GM12891 (cell line): ENCODE results near the gene LCN15.

Source experiments
- DNase-seq: peaks from one replicate; pipeline ENCODE4 v3.0.0; 2011; ENCODE audit warnings: low spot score; ENCODE audit not compliant: insufficient read length
- FAIRE-seq: peaks from 2 replicates; lab custom pipeline; 2011; peaks lifted over from hg19 to GRCh38; lab: Jason Lieb, UNC
- PAX5 ChIP-seq: IDR thresholded peaks from 2 replicates; pipeline ENCODE4 v1.6.1; 2011; ENCODE audit warnings: low read length, moderate library complexity, mild to moderate bottlenecking; ENCODE audit not compliant: insufficient read depth, severe bottlenecking
- POLR2A ChIP-seq: IDR thresholded peaks from 2 replicates; pipeline ENCODE4 v1.6.1; 2011; ENCODE audit warnings: low read depth, low read length, control low read depth
- POLR2AphosphoS5 ChIP-seq: IDR thresholded peaks from 2 replicates; pipeline ENCODE4 v1.6.1; 2011; ENCODE audit warnings: low read depth, low read length, control low read depth
- POU2F2 ChIP-seq: IDR thresholded peaks from 2 replicates; pipeline ENCODE4 v1.6.1; 2011; ENCODE audit warnings: low read depth, mild to moderate bottlenecking, control low read depth, low read length, moderate library complexity
- SPI1 ChIP-seq: IDR thresholded peaks from 2 replicates; pipeline ENCODE4 v1.6.1; 2011; ENCODE audit warnings: low read depth, low read length, control low read depth
- TAF1 ChIP-seq: IDR thresholded peaks from 2 replicates; pipeline ENCODE4 v1.6.1; 2011; ENCODE audit warnings: low read depth, low read length, control low read depth

The LCN15 gene

GRCh38 chr9:136732444-136733178 lies 31.7 kb downstream of the LCN15 start:
- no peak for TF ChIP-seq POLR2A
- no peak for TF ChIP-seq SPI1
- no peak for TF ChIP-seq PAX5
- TF ChIP-seq POLR2AphosphoS5, result no peak
- TF ChIP-seq POU2F2, result no peak
- TF ChIP-seq TAF1, result no peak
- DNase-seq, result no peak
- no peak for FAIRE-seq

- FAIRE-seq, result no peak
- no peak for DNase-seq
- TF ChIP-seq SPI1 (no peak), POLR2AphosphoS5 (no peak), PAX5 (no peak)
Observed at GRCh38 chr9:136729926-136730325, 34.4 kb downstream of the LCN15 start.

- TF ChIP-seq POU2F2 (no peak), TAF1 (no peak), POLR2AphosphoS5 (no peak), POLR2A (no peak), SPI1 (no peak), PAX5 (no peak)
- FAIRE-seq, result no peak
- DNase-seq, result no peak
Observed at GRCh38 chr9:136729144-136729543, 35.2 kb downstream of the LCN15 start.

DNA sequence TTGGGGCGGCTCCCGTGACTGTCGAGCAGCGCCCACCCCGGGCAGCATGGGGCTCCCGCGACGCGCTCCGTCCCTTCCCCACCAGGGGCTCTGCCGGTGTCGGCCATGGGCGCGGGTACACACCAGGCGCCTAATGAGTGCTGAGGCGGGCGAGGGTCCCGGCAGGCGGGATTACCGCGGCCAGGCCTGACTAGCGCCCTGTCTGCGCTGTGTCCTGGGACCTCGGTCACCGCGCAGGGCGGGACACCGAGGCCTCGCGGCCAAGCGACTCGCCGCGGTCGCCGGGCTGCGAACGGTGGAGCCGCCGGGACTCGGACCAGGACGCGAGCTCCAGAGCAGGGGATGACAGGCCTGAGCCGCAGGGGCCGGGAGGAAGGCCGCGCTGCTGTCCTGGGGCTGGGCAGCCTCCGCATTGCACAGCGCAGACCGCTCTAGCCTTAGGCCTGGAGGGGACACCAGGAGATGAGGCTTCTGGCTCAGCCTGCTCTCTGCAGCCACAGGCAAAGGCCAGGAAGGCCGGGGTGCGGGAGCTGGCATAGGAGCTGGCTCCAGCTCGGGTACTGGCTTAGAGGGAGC lies 35.7 kb downstream of the LCN15 start:
- FAIRE-seq (no peak), DNase-seq (no peak)
- TF ChIP-seq PAX5 (no peak), POU2F2 (no peak), POLR2AphosphoS5 (no peak), TAF1 (no peak), SPI1 (no peak), POLR2A (no peak)

DNA sequence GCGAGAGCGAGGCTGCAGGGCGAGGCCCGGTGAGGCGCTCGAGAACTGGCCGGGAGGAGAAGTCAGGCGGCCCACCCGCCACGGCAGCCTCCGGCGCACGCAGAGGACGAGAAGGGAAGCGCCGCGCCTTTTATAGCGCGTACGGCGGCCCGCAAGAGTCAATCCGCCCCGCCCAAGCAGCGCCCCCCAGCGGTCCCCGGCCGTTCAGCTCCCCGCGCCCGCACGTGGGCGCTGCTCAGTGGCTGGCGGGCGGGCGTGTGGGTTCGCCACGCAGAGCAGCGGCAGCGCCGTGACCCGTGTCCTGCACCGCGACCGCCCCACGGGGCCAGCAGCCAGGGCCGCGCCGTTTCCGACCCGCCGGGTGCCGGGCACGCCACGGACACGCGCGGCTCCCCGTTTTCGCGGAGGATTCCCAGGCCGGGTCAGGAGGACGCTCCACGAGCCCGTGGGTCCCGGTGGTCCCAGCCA lies 36.2 kb downstream of the LCN15 start:
- DNase-seq (peak; percentile 98), FAIRE-seq (peak; percentile 83)
- TF ChIP-seq PAX5 (peak; percentile 95), POLR2A (peak; percentile 99), POU2F2 (peak; percentile 97), TAF1 (peak; percentile 98), SPI1 (peak; percentile 38; the same call in 1 of the 2 replicates), POLR2AphosphoS5 (peak; percentile 100)

GRCh38 chr9:136726631-136727191 lies 37.6 kb downstream of the LCN15 start:
- TF ChIP-seq PAX5, result no peak
- no peak; the same call in 1 of the 2 replicates for TF ChIP-seq POLR2AphosphoS5
- no peak for TF ChIP-seq SPI1
- TF ChIP-seq POU2F2, result no peak
- no peak for TF ChIP-seq POLR2A
- no peak for TF ChIP-seq TAF1
- peak; percentile 74 for DNase-seq
- peak; percentile 85 for FAIRE-seq

- 0 out of 2 replicates have a peak, but pooled peaks have one; percentile 1 for TF ChIP-seq POLR2AphosphoS5
- TF ChIP-seq POLR2A, result no peak
- FAIRE-seq, result no peak
- DNase-seq, result no peak
Observed at GRCh38 chr9:136726118-136726517, 38.2 kb downstream of the LCN15 start.

DNA sequence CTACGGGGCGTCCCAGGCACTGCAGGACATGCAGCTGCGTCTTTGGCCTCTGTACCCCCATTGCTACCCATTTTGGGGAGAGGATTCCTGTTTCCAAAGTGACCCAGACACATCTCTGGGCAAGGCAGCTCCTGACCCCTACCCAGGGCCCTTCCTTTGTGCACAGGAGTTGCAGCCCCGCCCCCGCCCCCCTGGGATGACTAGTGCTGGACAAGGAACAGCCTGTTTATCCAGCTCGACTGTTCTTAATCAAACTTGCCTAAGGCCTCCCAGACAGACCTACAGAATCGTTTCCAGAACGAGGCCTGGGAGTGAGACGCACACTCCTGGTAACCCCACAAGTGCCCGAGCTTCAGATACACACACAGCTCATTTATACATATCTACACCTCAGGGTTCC lies 38.7 kb downstream of the LCN15 start:
- TF ChIP-seq TAF1, result no peak
- no peak for TF ChIP-seq SPI1
- no peak; the same call in 1 of the 2 replicates for TF ChIP-seq POLR2A
- no peak for TF ChIP-seq POLR2AphosphoS5
- no peak for TF ChIP-seq PAX5
- TF ChIP-seq POU2F2, result no peak
- DNase-seq, result no peak
- no peak for FAIRE-seq

DNA sequence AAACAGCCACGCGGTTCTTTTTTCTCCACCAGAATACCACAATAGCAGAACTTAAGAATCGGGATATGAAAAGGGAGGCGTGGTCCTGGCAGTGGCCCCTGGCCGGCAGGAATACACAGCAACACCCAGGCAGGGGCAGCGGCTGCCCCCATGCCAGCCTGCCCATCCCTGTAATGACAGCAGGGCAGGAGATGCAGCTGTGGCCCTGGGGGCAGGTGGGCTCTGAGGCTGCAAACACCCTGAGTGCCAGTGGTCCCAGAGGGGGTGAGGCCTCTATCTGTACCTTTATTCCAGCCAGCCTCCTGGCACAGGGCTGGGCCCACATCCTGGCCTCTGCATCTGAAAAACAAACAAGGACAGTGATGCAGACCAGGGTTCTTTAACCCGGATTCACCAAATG lies 39.5 kb downstream of the LCN15 start:
- FAIRE-seq, result no peak
- TF ChIP-seq PAX5, result no peak
- no peak for DNase-seq

DNA sequence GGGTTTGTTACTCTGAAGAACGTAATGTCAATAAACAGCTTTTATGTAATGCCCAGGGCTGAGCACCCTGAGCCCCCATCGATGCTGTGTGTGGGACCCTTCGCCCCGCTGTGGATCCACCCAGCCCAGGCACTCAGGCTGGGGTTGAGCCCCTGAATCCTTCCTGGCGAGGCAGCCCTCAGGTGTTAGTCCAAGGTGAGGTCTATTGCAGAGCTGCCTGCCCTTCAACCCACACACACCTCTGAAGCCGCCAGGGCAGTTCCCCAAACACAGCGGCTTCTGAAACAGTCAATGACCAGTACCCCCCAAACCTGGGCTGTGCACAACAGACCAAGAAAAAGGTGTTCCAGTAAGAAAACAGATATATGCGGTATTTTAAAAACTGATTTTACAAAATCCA lies 40.3 kb downstream of the LCN15 start:
- TF ChIP-seq POLR2A (no peak), SPI1 (no peak), POU2F2 (no peak), PAX5 (no peak), TAF1 (no peak), POLR2AphosphoS5 (no peak)
- no peak for DNase-seq
- FAIRE-seq, result no peak
